Measurements from ENCODE around the gene MPPED1.

Gene MPPED1

DNA sequence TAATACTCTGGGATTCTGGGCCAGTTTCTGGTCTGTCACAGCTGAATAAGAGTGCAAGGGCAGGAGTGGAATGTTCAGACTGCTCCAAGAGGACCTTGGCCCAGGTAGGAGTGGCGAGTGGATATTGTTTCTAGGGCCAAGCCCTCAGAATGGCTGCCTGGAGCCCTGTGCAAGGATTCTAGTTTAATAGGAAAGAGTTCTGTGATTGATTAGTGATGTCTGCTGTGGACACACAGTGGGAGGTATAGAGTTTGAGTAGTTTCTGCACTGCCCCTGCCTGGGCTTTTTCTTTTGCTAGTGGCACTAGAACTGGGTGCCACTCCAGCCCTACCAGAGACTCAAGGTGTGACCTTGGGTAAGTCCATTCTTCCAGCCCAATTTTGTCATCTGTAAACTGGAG lies 9.7 kb upstream of the MPPED1 start:
- H3K27ac ChIP-seq, result no peak overlapping the region
- TF ChIP-seq CTCF (IDR thresholded peaks at IDR 0.05) (no peak), ZFX (IDR thresholded peaks at IDR 0.05; ENCODE audit: borderline replicate concordance) (no peak)

DNA sequence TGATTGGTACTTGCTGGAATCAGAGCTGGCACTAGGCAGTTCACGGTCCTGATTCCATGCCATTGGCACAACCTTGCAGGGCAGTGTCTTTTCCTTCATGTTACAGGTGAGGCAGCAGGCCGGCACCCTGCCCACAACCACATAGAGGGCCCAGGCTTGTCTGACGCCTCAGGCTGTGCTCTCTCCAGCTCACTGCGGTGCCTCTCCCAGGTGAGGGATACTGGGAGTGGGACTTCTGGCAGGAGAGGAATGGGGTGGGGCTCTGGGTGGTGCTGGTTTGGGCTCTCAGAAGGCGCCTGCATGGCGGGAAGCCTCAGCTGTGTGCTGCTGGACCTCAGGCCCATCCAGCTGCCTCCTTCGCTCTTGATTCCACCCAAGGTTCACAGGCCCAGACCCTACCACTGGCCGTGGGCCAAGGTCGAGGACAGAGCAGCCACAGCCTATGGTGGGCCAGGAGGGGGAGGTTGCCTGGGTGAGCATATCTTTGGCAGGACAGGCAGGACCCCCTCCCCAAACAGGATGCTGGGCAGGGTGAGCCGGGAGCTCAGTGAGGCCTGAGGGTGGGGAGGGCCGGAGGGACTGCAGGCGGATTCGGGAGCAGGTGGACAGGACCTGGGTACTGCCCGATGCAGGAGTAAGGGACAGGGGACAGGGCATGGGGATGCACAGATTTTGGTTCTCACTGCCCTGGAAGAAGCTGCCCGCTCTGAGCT lies 7.0 kb upstream of the MPPED1 start:
- TF ChIP-seq ZFX (IDR thresholded peaks at IDR 0.05; ENCODE audit: borderline replicate concordance) (no peak), CTCF (IDR thresholded peaks at IDR 0.05) (no peak)
- no peak overlapping the region for H3K27ac ChIP-seq

DNA sequence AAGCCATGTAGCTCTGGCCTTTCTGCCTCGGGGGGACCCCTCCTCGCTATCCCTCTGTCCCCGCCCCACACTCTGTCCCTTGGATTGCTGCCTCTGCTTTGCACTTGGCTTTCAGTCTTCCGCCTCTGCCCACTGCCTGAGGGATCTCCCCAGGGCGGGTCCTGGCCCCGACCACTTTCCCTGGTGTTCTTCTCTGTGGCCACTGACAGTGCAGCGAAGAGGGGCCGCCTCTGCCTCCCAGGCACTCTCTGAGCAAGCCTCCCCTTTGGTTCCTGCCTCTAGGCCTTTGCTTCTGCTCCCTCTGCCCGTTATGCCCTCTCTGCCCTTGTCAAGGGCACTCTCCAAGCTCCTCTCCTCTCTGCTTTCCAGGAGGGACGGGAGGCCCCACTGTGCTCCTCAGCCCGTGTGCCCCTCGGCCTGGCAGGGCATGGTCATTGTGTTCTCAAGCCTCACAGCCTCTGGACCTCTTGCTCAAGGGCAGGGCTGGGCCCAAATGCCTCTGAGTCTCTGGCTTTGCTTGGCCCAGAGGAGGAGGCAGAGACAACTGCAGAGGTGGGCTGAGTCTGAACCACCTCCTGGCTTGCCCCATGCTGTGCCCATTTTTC lies 5.5 kb upstream of the MPPED1 start:
- TF ChIP-seq ZFX (IDR thresholded peaks at IDR 0.05; ENCODE audit: borderline replicate concordance) (no peak), CTCF (IDR thresholded peaks at IDR 0.05) (no peak)
- H3K27ac ChIP-seq, result no peak overlapping the region

GRCh38 chr22:43407591-43407990 lies 4.2 kb upstream of the MPPED1 start:
- TF ChIP-seq ZFX (IDR thresholded peaks at IDR 0.05; ENCODE audit: borderline replicate concordance), result no peak
- TF ChIP-seq CTCF (IDR thresholded peaks at IDR 0.05), result no peak
- H3K27ac ChIP-seq, result no peak overlapping the region

GRCh38 chr22:43408009-43408408 lies 3.8 kb upstream of the MPPED1 start:
- TF ChIP-seq ZFX (IDR thresholded peaks at IDR 0.05; ENCODE audit: borderline replicate concordance) (no peak), CTCF (IDR thresholded peaks at IDR 0.05) (no peak)
- no peak overlapping the region for H3K27ac ChIP-seq

GRCh38 chr22:43409046-43409445 lies 2.8 kb upstream of the MPPED1 start:
- TF ChIP-seq ZFX (IDR thresholded peaks at IDR 0.05; ENCODE audit: borderline replicate concordance) (no peak), CTCF (IDR thresholded peaks at IDR 0.05) (no peak)
- H3K27ac ChIP-seq, result no peak overlapping the region

DNA sequence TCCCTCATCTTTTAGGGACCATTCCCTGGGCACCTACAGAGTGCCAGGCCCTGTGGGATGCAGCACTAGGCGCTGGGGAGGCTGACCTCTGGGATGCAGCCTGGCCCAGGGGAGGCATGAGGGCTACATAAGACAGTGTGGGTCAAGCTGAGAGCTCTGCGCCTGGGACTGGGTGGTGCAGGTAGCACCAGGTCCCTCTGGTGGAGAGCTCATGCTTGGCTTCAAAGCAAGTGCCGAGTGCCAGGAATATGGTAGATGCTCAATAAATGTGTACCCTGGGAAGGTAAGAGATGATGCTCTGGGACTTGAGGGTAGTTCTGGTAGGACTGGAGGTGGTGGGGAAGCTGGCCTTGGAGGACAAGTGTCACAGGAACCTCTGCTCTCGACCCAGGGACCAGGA lies 2.0 kb upstream of the MPPED1 start:
- no peak for TF ChIP-seq CTCF (IDR thresholded peaks at IDR 0.05)
- no peak for TF ChIP-seq ZFX (IDR thresholded peaks at IDR 0.05; ENCODE audit: borderline replicate concordance)
- H3K27ac ChIP-seq, result no peak overlapping the region
